GM23338 (cell line): Measurements from ENCODE around the gene CDC42EP5. TPM values are rescaled to one million over a fixed set of nuclear protein-coding genes. Genes with fewer than 3 reads are reported as not detected.

Source experiments
- ATAC-seq: fragments of 200-7000 bp; cut with Tn5 transposase; 3 replicates; pipeline ENCODE4 v1.9.1; 2020
- DNase-seq: peaks from one replicate; pipeline ENCODE4 v3.0.0-alpha.2; 2015; ENCODE audit warnings: low spot score
- H2AFZ ChIP-seq: fragments of 200-600 bp; sonication (generic); 2 replicates; pipeline ENCODE4 v1.8.0; 2016; ENCODE audit warnings: antibody characterized with exemption, mild to moderate bottlenecking, moderate library complexity
- H3F3A ChIP-seq: fragments of 200-600 bp; sonication (generic); replicated peaks from 2 replicates; pipeline ENCODE4 v1.8.0; 2017; ENCODE audit warnings: antibody characterized with exemption, mixed run types, low read depth
- H3K27ac ChIP-seq: fragments of 200-600 bp; sonication (generic); 2 replicates; pipeline ENCODE4 v1.6.1; 2016; ENCODE audit warnings: low read depth
- H3K27me3 ChIP-seq: fragments of 200-600 bp; sonication (generic); 2 replicates; pipeline ENCODE4 v1.8.0; 2016; ENCODE audit warnings: mild to moderate bottlenecking, mixed run types, moderate library complexity; ENCODE audit not compliant: insufficient read depth
- H3K36me3 ChIP-seq: fragments of 200-600 bp; sonication (generic); 2 replicates; pipeline ENCODE4 v1.8.0; 2016; ENCODE audit warnings: mild to moderate bottlenecking; ENCODE audit not compliant: insufficient read depth
- H3K4me1 ChIP-seq: fragments of 200-600 bp; sonication (generic); 2 replicates; pipeline ENCODE4 v1.8.0; 2016; ENCODE audit warnings: mild to moderate bottlenecking, moderate library complexity; ENCODE audit not compliant: insufficient read depth
- H3K4me2 ChIP-seq: fragments of 200-600 bp; sonication (generic); 2 replicates; pipeline ENCODE4 v1.7.1; 2017; ENCODE audit warnings: mixed run types
- H3K4me3 ChIP-seq: fragments of 200-600 bp; sonication (generic); 2 replicates; pipeline ENCODE4 v1.6.1; 2016; ENCODE audit warnings: mixed run types
- H3K79me2 ChIP-seq: fragments of 200-600 bp; sonication (generic); replicated peaks from 2 replicates; pipeline ENCODE4 v1.8.0; 2017; ENCODE audit warnings: mild to moderate bottlenecking; ENCODE audit not compliant: insufficient read depth
- H3K9me2 ChIP-seq: fragments of 200-600 bp; sonication (generic); 2 replicates; pipeline ENCODE4 v1.8.0; 2017; ENCODE audit not compliant: insufficient read depth
- H4K20me1 ChIP-seq: fragments of 200-600 bp; sonication (generic); replicated peaks from 2 replicates; pipeline ENCODE4 v1.8.0; 2017; ENCODE audit warnings: mild to moderate bottlenecking; ENCODE audit not compliant: insufficient read depth
- H3K27ac Mint-ChIP-seq: 2 replicates; pipeline ENCODE4 v1.8.0; 2020; ENCODE audit warnings: inconsistent platforms, mild to moderate bottlenecking, moderate library complexity, mixed read lengths
- H3K27me3 Mint-ChIP-seq: 3 replicates; pipeline ENCODE4 v1.8.0; 2022; ENCODE audit warnings: low read depth, mild to moderate bottlenecking, moderate library complexity, mixed read lengths, inconsistent platforms; ENCODE audit not compliant: insufficient read depth, poor library complexity
- H3K36me3 Mint-ChIP-seq: 3 replicates; pipeline ENCODE4 v1.8.0; 2021; ENCODE audit warnings: low read depth, mild to moderate bottlenecking, inconsistent platforms, moderate library complexity, mixed read lengths
- H3K4me1 Mint-ChIP-seq: 3 replicates; pipeline ENCODE4 v1.8.0; 2020; ENCODE audit warnings: mild to moderate bottlenecking, inconsistent platforms, mixed read lengths
- H3K4me3 Mint-ChIP-seq: 3 replicates; pipeline ENCODE4 v1.8.0; 2021; ENCODE audit warnings: moderate library complexity, mild to moderate bottlenecking, inconsistent platforms, mixed read lengths
- H3K9me3 Mint-ChIP-seq: 3 replicates; pipeline ENCODE4 v1.8.0; 2020; ENCODE audit warnings: moderate library complexity, mild to moderate bottlenecking, inconsistent platforms, mixed read lengths
- CREB1 ChIP-seq: fragments of 250-450 bp; sonication (Bioruptor Pico); IDR thresholded peaks from 2 replicates; pipeline ENCODE4 v1.5.0; 2020; ENCODE audit warnings: low read depth, mild to moderate bottlenecking, moderate library complexity
- EZH2 ChIP-seq: fragments of 200-600 bp; sonication (generic); IDR thresholded peaks from one replicate; pipeline ENCODE4 v1.8.0; 2017; ENCODE audit warnings: antibody characterized with exemption, mild to moderate bottlenecking, low read depth; ENCODE audit not compliant: unreplicated experiment
- JUNB ChIP-seq: IDR thresholded peaks from one replicate; pipeline ENCODE4 v1.6.1; 2016; ENCODE audit warnings: antibody characterized with exemption; ENCODE audit not compliant: unreplicated experiment
- NANOG ChIP-seq: IDR thresholded peaks from 2 replicates; pipeline ENCODE4 v1.6.1; 2016; ENCODE audit warnings: antibody characterized with exemption, borderline replicate concordance
- POLR2AphosphoS5 ChIP-seq: IDR thresholded peaks from 2 replicates; pipeline ENCODE4 v1.6.1; 2016; ENCODE audit warnings: antibody characterized with exemption, low read depth
- STAT1 ChIP-seq: IDR thresholded peaks from one replicate; pipeline ENCODE4 v1.6.1; 2016; ENCODE audit warnings: antibody characterized with exemption; ENCODE audit not compliant: unreplicated experiment
- ZNF114 ChIP-seq: fragments of 250-450 bp; sonication (Bioruptor Pico); IDR thresholded peaks from 2 replicates; pipeline ENCODE4 v1.5.0; 2020; ENCODE audit warnings: mild to moderate bottlenecking, moderate library complexity
- ZNF331 ChIP-seq: fragments of 250-450 bp; sonication (Bioruptor Pico); IDR thresholded peaks from 2 replicates; pipeline ENCODE4 v1.5.0; 2020; ENCODE audit warnings: low read depth, mild to moderate bottlenecking, moderate library complexity
- polyA plus RNA-seq: library from polyadenylated mRNA; unstranded; fragments of >200 nt; fragmentation: Nextera tagmentation; extraction: Ambion mirVana; gene quantifications from 2 replicates; pipeline ENCODE4 v1.2.1, GENCODE V29; 2016
- total RNA-seq: library from RNA; depleted of rRNA; stranded (reverse); fragments of >200 nt; shearing (Covaris generic); gene quantifications from 2 replicates; pipeline ENCODE4 v1.2.3, GENCODE V29; 2014
- TF ChIP-seq, protein P1 (sequence below): IDR thresholded peaks from one replicate; pipeline ENCODE4 v1.6.1; 2018; ENCODE audit warnings: antibody characterized with exemption; ENCODE audit not compliant: unreplicated experiment
- TF ChIP-seq, protein P2 (sequence below): fragments of 250-450 bp; sonication (Bioruptor Pico); IDR thresholded peaks from 2 replicates; pipeline ENCODE4 v1.5.0; 2020; ENCODE audit warnings: mild to moderate bottlenecking, moderate library complexity
- TF ChIP-seq, protein P3 (sequence below): IDR thresholded peaks from 2 replicates; pipeline ENCODE4 v1.6.1; 2016; ENCODE audit warnings: antibody characterized with exemption

Gene CDC42EP5
- total and polyA plus RNA-seq, 2 experiments from 2014 or later = 1.4 to 3.4 TPM

DNA sequence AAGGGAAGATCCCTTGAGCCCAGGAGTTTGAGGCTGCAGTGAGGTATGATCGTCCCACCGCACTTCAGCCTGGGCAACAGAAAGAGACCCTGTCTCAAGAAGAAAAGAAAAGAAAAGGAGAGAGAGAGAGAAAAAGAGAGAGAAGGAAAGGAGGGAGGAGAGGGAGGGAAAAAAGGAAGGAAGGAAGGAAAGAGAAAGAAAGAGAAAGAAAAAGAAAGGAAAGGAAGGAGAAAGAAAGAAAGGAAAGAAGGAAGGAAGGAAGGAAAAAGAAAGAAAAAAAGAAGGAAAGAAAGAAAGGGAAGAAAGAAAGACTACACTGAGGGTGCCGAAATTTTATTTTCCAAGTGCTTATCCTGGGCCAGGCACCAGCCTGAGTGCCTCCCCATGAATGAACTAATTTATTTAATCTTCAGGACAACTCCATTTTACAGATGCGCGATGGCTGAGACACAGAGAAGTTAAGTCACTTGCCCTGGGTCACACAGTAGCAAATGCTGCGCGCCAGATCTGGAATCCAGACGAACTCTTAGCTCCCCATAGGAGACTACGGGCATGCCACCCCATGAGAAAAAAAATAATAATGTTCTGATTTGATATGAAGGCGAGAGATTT is 2.7 kb downstream of the CDC42EP5 start:
- H3K36me3 Mint-ChIP-seq = no peaks in the 10 kb centered on the region; the same call in 2 of the 3 replicates
- peak overlapping the region; percentile 58 for H3K4me3 Mint-ChIP-seq
- Histone ChIP-seq H3K4me1 (peaks cover 17% of the 10 kb centered on the region), H3K36me3 (no peaks in the 10 kb centered on the region), H3K4me2 (peak overlapping the region; percentile 84), H3K27me3 (peaks cover 40% of the 10 kb centered on the region), H2AFZ (no peak overlapping the region), H3K4me3 (peak overlapping the region; percentile 60), H4K20me1 (no peaks in the 10 kb centered on the region; the same call in 1 of the 2 replicates), H3K27ac (no peak overlapping the region), H3F3A (0 out of 2 replicates have a peak, but pooled peaks cover 3% of the 10 kb centered on the region), H3K9me2 (no peaks in the 10 kb centered on the region), H3K79me2 (no peaks in the 10 kb centered on the region; the same call in 1 of the 2 replicates)
- DNase-seq = no peak
- H3K9me3 Mint-ChIP-seq = no peaks in the 10 kb centered on the region
- no peak for TF ChIP-seq CREB1 (CRISPR knock-in tag)
- TF ChIP-seq POLR2AphosphoS5 = no peak
- TF ChIP-seq, protein P1, sequence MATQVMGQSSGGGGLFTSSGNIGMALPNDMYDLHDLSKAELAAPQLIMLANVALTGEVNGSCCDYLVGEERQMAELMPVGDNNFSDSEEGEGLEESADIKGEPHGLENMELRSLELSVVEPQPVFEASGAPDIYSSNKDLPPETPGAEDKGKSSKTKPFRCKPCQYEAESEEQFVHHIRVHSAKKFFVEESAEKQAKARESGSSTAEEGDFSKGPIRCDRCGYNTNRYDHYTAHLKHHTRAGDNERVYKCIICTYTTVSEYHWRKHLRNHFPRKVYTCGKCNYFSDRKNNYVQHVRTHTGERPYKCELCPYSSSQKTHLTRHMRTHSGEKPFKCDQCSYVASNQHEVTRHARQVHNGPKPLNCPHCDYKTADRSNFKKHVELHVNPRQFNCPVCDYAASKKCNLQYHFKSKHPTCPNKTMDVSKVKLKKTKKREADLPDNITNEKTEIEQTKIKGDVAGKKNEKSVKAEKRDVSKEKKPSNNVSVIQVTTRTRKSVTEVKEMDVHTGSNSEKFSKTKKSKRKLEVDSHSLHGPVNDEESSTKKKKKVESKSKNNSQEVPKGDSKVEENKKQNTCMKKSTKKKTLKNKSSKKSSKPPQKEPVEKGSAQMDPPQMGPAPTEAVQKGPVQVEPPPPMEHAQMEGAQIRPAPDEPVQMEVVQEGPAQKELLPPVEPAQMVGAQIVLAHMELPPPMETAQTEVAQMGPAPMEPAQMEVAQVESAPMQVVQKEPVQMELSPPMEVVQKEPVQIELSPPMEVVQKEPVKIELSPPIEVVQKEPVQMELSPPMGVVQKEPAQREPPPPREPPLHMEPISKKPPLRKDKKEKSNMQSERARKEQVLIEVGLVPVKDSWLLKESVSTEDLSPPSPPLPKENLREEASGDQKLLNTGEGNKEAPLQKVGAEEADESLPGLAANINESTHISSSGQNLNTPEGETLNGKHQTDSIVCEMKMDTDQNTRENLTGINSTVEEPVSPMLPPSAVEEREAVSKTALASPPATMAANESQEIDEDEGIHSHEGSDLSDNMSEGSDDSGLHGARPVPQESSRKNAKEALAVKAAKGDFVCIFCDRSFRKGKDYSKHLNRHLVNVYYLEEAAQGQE = no peak
- no peak overlapping the region for H3K27ac Mint-ChIP-seq
- peaks cover 31% of the 10 kb centered on the region for H3K27me3 Mint-ChIP-seq
- peaks cover 21% of the 10 kb centered on the region for H3K4me1 Mint-ChIP-seq
- ATAC-seq = no peak

DNA sequence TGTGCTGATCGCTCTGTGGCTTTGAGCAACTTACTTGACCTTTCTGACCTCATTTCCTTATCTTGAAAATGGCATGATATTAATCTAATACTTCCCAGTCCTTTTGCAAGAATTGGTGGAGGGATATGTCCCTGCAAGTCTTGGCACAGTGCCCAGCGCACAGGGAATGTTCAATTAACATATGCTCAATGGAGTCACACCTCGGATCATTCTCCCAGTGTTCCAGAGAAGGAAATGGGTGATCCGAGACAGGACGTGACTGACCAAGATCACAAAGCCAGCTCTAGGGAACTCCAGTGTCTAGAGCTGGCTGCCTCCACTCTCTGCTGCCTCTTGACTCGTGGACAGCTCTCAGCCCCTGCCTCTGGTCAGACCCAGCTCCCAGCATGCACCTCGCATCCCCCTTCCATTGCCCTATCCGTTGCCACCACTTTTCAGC is 3.6 kb downstream of the CDC42EP5 start:
- Mint-ChIP-seq H3K36me3 (no peaks in the 10 kb centered on the region; the same call in 2 of the 3 replicates), H3K4me1 (peaks cover 21% of the 10 kb centered on the region), H3K9me3 (no peaks in the 10 kb centered on the region), H3K27ac (no peak overlapping the region), H3K4me3 (no peak overlapping the region), H3K27me3 (peaks cover 30% of the 10 kb centered on the region)
- peaks cover 41% of the 10 kb centered on the region for H3K27me3 ChIP-seq
- no peak for ATAC-seq
- no peaks in the 10 kb centered on the region for H3K9me2 ChIP-seq
- H2AFZ ChIP-seq = no peak overlapping the region
- H3K27ac ChIP-seq = no peak overlapping the region
- no peaks in the 10 kb centered on the region; the same call in 1 of the 2 replicates for H4K20me1 ChIP-seq
- TF ChIP-seq, protein P2, sequence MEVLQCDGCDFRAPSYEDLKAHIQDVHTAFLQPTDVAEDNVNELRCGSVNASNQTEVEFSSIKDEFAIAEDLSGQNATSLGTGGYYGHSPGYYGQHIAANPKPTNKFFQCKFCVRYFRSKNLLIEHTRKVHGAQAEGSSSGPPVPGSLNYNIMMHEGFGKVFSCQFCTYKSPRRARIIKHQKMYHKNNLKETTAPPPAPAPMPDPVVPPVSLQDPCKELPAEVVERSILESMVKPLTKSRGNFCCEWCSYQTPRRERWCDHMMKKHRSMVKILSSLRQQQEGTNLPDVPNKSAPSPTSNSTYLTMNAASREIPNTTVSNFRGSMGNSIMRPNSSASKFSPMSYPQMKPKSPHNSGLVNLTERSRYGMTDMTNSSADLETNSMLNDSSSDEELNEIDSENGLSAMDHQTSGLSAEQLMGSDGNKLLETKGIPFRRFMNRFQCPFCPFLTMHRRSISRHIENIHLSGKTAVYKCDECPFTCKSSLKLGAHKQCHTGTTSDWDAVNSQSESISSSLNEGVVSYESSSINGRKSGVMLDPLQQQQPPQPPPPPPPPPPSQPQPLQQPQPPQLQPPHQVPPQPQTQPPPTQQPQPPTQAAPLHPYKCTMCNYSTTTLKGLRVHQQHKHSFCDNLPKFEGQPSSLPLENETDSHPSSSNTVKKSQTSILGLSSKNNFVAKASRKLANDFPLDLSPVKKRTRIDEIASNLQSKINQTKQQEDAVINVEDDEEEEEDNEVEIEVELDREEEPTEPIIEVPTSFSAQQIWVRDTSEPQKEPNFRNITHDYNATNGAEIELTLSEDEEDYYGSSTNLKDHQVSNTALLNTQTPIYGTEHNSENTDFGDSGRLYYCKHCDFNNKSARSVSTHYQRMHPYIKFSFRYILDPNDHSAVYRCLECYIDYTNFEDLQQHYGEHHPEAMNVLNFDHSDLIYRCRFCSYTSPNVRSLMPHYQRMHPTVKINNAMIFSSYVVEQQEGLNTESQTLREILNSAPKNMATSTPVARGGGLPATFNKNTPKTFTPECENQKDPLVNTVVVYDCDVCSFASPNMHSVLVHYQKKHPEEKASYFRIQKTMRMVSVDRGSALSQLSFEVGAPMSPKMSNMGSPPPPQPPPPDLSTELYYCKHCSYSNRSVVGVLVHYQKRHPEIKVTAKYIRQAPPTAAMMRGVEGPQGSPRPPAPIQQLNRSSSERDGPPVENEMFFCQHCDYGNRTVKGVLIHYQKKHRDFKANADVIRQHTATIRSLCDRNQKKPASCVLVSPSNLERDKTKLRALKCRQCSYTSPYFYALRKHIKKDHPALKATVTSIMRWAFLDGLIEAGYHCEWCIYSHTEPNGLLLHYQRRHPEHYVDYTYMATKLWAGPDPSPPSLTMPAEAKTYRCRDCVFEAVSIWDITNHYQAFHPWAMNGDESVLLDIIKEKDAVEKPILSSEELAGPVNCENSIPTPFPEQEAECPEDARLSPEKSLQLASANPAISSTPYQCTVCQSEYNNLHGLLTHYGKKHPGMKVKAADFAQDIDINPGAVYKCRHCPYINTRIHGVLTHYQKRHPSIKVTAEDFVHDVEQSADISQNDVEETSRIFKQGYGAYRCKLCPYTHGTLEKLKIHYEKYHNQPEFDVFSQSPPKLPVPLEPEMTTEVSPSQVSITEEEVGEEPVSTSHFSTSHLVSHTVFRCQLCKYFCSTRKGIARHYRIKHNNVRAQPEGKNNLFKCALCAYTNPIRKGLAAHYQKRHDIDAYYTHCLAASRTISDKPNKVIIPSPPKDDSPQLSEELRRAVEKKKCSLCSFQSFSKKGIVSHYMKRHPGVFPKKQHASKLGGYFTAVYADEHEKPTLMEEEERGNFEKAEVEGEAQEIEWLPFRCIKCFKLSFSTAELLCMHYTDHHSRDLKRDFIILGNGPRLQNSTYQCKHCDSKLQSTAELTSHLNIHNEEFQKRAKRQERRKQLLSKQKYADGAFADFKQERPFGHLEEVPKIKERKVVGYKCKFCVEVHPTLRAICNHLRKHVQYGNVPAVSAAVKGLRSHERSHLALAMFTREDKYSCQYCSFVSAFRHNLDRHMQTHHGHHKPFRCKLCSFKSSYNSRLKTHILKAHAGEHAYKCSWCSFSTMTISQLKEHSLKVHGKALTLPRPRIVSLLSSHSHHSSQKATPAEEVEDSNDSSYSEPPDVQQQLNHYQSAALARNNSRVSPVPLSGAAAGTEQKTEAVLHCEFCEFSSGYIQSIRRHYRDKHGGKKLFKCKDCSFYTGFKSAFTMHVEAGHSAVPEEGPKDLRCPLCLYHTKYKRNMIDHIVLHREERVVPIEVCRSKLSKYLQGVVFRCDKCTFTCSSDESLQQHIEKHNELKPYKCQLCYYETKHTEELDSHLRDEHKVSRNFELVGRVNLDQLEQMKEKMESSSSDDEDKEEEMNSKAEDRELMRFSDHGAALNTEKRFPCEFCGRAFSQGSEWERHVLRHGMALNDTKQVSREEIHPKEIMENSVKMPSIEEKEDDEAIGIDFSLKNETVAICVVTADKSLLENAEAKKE (CRISPR knock-in tag) = no peak
- no peak for TF ChIP-seq ZNF114 (CRISPR knock-in tag)
- no peak for TF ChIP-seq EZH2
- no peak for TF ChIP-seq STAT1
- no peak for TF ChIP-seq POLR2AphosphoS5
- no peak for TF ChIP-seq NANOG
- no peak for TF ChIP-seq JUNB
- TF ChIP-seq, protein P3, sequence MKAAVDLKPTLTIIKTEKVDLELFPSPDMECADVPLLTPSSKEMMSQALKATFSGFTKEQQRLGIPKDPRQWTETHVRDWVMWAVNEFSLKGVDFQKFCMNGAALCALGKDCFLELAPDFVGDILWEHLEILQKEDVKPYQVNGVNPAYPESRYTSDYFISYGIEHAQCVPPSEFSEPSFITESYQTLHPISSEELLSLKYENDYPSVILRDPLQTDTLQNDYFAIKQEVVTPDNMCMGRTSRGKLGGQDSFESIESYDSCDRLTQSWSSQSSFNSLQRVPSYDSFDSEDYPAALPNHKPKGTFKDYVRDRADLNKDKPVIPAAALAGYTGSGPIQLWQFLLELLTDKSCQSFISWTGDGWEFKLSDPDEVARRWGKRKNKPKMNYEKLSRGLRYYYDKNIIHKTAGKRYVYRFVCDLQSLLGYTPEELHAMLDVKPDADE = no peak
- TF ChIP-seq ZNF331 = no peak
- H3K79me2 ChIP-seq = no peaks in the 10 kb centered on the region; the same call in 1 of the 2 replicates
- peaks cover 17% of the 10 kb centered on the region for H3K4me1 ChIP-seq
- no peak overlapping the region for H3K4me2 ChIP-seq
- H3F3A ChIP-seq = 0 out of 2 replicates have a peak, but pooled peaks cover 3% of the 10 kb centered on the region
- H3K36me3 ChIP-seq = no peaks in the 10 kb centered on the region
- H3K4me3 ChIP-seq = no peak overlapping the region
- no peak for DNase-seq
